Liver (tissue), 9 donors: Measurements from ENCODE around the gene DVL1. TPM values are rescaled to one million over a fixed set of nuclear protein-coding genes. Genes with fewer than 3 reads are reported as not detected.

Experiments used
- DNase-seq: peaks from one replicate; pipeline ENCODE4 v3.0.0-alpha.2; 2017; ENCODE audit warnings: low spot score
- H3K27ac ChIP-seq, 2 donors: one replicate each; pipeline ENCODE4 v1.7.0; 2013; ENCODE audit warnings: inconsistent platforms in 2 of 2, low read length in 2 of 2, control low read depth in 1 of 2, low read depth in 1 of 2, mild to moderate bottlenecking in 1 of 2
- H3K27me3 ChIP-seq, 4 donors: one replicate each; pipeline versions ENCODE4 v1.6.1 to v1.7.0; 2013; ENCODE audit warnings: low read length in 3 of 4, inconsistent platforms in 1 of 4, mild to moderate bottlenecking in 1 of 4, moderate library complexity in 1 of 4; ENCODE audit not compliant: control insufficient read depth in 4 of 4, insufficient read depth in 4 of 4
- H3K36me3 ChIP-seq, 4 donors: one replicate each; pipeline versions ENCODE4 v1.6.1 to v1.7.0; 2013; ENCODE audit warnings: low read length in 3 of 4, mild to moderate bottlenecking in 3 of 4, low read depth in 1 of 4, moderate library complexity in 1 of 4; ENCODE audit not compliant: control insufficient read depth in 4 of 4, insufficient read depth in 3 of 4
- H3K4me1 ChIP-seq, 4 donors: one replicate each; pipeline versions ENCODE4 v1.6.1 to v1.7.0; 2013; ENCODE audit warnings: low read length in 3 of 4, mild to moderate bottlenecking in 3 of 4, moderate library complexity in 1 of 4; ENCODE audit not compliant: control insufficient read depth in 4 of 4, insufficient read depth in 4 of 4
- H3K4me3 ChIP-seq, 3 donors: one replicate each; pipeline versions ENCODE4 v1.6.1 to v1.7.0; 2013; ENCODE audit warnings: low read length in 3 of 3, control low read depth in 1 of 3, low read depth in 1 of 3, mild to moderate bottlenecking in 1 of 3
- H3K9ac ChIP-seq, 2 donors: one replicate each; pipeline ENCODE4 v1.7.0; 2013; ENCODE audit warnings: low read length in 2 of 2, mild to moderate bottlenecking in 2 of 2, moderate library complexity in 2 of 2, control low read depth in 1 of 2, low read depth in 1 of 2
- H3K9me3 ChIP-seq, 4 donors: one replicate each; pipeline versions ENCODE4 v1.6.1 to v1.7.0; 2013; ENCODE audit warnings: low read length in 3 of 4; ENCODE audit not compliant: control insufficient read depth in 4 of 4
- EGR1 ChIP-seq, 2 donors: IDR thresholded peaks; 2 replicates each; pipeline ENCODE4 v1.6.1; 2016 to 2018; ENCODE audit warnings: antibody characterized with exemption in 2 of 2, low read depth in 2 of 2
- FOXA1 ChIP-seq: IDR thresholded peaks from 2 replicates; pipeline ENCODE4 v1.6.1; 2016; ENCODE audit warnings: antibody characterized with exemption
- FOXA2 ChIP-seq: IDR thresholded peaks from 2 replicates; pipeline ENCODE4 v1.6.1; 2016; ENCODE audit warnings: antibody characterized with exemption
- GABPA ChIP-seq, 2 donors: IDR thresholded peaks in 1 of 2; conservative IDR thresholded peaks in 1 of 2; 2 replicates each; pipeline ENCODE4 v1.6.1; 2016; ENCODE audit warnings: antibody characterized with exemption in 2 of 2, mild to moderate bottlenecking in 1 of 2, moderate library complexity in 1 of 2
- HNF4A ChIP-seq, 2 donors: conservative IDR thresholded peaks; 2 replicates each; pipeline ENCODE4 v1.6.1; 2016; ENCODE audit warnings: antibody characterized with exemption in 2 of 2, mild to moderate bottlenecking in 2 of 2
- HNF4G ChIP-seq: IDR thresholded peaks from 2 replicates; pipeline ENCODE4 v1.6.1; 2016; ENCODE audit warnings: antibody characterized with exemption
- JUND ChIP-seq, 2 donors: IDR thresholded peaks; 2 replicates each; pipeline ENCODE4 v1.6.1; 2016; ENCODE audit warnings: antibody characterized with exemption in 2 of 2
- MAX ChIP-seq: IDR thresholded peaks from 2 replicates; pipeline ENCODE4 v1.6.1; 2016; ENCODE audit warnings: antibody characterized with exemption
- NR2F2 ChIP-seq: IDR thresholded peaks from 2 replicates; pipeline ENCODE4 v1.6.1; 2016; ENCODE audit warnings: antibody characterized with exemption
- RAD21 ChIP-seq, 2 donors: IDR thresholded peaks; 2 replicates each; pipeline ENCODE4 v1.6.1; 2016; ENCODE audit warnings: antibody characterized with exemption in 2 of 2, mild to moderate bottlenecking in 2 of 2
- REST ChIP-seq: IDR thresholded peaks from 2 replicates; pipeline ENCODE4 v1.6.1; 2016; ENCODE audit warnings: antibody characterized with exemption, mild to moderate bottlenecking
- SP1 ChIP-seq: IDR thresholded peaks from 2 replicates; pipeline ENCODE4 v1.6.1; 2018; ENCODE audit warnings: antibody characterized with exemption, mild to moderate bottlenecking
- TAF1 ChIP-seq: conservative IDR thresholded peaks from 2 replicates; pipeline ENCODE4 v1.6.1; 2016; ENCODE audit warnings: antibody characterized with exemption, mild to moderate bottlenecking
- YY1 ChIP-seq: IDR thresholded peaks from 2 replicates; pipeline ENCODE4 v1.6.1; 2016; ENCODE audit warnings: antibody characterized with exemption, mild to moderate bottlenecking
- WGBS: extraction: QIAGEN DNeasy Blood & Tissue Kit; methylation state at CpG from one replicate; pipeline ENCODE4 v1.1.7; 2013; 5-methylcytosine and 5-hydroxymethylcytosine counted together
- polyA plus RNA-seq, 2 donors: library from polyadenylated mRNA; stranded (reverse) in 1 of 2; unstranded in 1 of 2; fragments of 200-250 nt in 1 of 2; fragments of >200 nt in 1 of 2; fragmentation: Nextera tagmentation in 1 of 2; extraction: Ambion mirVana in 1 of 2; gene quantifications; one replicate each; pipeline versions ENCODE4 v1.2.1 to v1.2.3, GENCODE V29; 2013 to 2015
- total RNA-seq, 2 donors: library from RNA; depleted of rRNA; stranded (reverse); fragments of >200 nt; gene quantifications; one replicate each; pipeline ENCODE4 v1.2.3, GENCODE V29; 2014
- TF ChIP-seq, protein P1 (sequence below): IDR thresholded peaks from 2 replicates; pipeline ENCODE4 v1.6.1; 2016; ENCODE audit warnings: antibody characterized with exemption
- TF ChIP-seq, protein P2 (sequence below): fragments of 150-350 bp; IDR thresholded peaks from 2 replicates; pipeline ENCODE4 v1.5.1; 2017; ENCODE audit warnings: improper control_type of control experiment, low read depth, low read length; ENCODE audit not compliant: missing input control
- donor health status: healthy.
- donor health status: healthy.
- donor health status: healthy.
- donor health status: healthy.
- donor health status: healthy.

Gene DVL1
- total and polyA plus RNA-seq, 4 donors, result 5.7 to 41.2 (median 24.8) TPM

DNA sequence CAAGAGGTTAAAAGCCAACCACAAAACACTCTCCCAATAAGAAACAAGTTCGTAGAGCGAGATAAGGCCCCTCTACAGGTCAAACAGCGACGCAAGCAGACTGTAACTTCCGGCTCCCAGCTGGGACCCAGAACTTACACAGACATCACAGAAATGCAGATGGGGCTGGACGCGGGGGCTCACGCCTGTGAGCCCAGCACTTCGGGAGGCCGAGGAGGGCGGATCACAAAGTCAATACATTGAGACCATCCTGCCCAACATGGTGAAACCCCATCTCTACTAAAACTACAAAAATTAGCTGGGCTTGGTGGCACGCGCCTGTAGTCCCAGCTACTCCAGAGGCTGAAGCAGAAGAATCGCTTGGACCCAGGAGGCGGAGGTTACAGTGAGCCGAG lies 38.9 kb upstream of the DVL1 start:
- H3K4me1 ChIP-seq, result peaks cover 0 to 10% (median 6%) of the 10 kb centered on the region in 4 donors

DNA sequence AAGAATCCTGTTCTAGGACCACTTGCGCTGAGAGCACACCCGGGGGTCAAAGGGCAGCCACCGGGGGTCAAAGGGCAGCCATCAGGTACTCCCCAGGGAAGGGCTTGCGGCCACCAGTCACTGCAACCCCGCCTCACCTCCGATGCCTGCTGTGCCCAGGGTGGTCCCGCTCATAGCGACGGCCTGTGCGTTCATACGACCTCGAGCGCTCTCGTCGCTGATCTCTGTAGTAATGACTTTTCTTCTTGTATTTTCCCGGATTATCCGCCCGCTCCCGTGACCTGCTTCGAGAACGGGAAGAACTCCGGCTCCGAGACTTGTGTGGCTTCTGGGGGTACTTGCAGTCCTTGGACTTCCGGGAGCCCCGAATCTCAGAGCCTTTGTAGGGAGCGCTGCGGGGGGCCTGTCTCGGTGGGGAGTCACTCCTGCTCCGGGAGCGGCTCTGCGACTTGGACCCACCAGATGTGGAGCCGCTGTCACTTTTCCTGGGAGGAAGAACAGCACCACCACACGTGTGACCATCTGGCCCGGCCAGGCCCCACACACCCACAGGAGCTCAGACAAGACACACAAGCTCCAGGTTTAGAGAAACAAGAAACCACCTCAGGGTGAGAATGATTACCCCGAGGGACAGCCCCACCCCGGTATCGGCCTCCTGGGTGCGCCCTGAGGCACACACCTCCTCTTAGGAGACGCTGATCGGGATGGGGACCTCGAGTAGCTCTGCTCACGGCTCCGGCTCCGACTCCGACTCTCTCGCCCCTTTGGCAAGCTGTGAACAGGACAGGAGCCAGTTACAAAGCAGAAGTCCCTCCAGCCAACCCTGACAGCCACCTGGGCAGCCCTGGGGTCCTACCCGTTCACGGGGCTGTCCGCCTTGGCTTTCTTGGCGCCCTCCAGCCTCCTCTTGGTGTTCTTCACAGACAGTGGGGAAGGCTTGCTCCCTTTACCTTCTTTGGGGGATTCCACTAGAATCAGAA lies 38.2 kb upstream of the DVL1 start:
- DNase-seq, result no peak
- 97% methylated on average over 50 of the region's 50 CpGs for WGBS

More for the DNA sequence above, 38.9 kb upstream of the DVL1 start:
- WGBS, result 97% methylated on average over 16 of the region's 16 CpGs
- DNase-seq, result no peak
- no peak for TF ChIP-seq HNF4A (conservative IDR thresholded peaks at IDR 0.05)
- no peak for TF ChIP-seq HNF4G
- no peak for TF ChIP-seq NR2F2
- TF ChIP-seq, protein P1, sequence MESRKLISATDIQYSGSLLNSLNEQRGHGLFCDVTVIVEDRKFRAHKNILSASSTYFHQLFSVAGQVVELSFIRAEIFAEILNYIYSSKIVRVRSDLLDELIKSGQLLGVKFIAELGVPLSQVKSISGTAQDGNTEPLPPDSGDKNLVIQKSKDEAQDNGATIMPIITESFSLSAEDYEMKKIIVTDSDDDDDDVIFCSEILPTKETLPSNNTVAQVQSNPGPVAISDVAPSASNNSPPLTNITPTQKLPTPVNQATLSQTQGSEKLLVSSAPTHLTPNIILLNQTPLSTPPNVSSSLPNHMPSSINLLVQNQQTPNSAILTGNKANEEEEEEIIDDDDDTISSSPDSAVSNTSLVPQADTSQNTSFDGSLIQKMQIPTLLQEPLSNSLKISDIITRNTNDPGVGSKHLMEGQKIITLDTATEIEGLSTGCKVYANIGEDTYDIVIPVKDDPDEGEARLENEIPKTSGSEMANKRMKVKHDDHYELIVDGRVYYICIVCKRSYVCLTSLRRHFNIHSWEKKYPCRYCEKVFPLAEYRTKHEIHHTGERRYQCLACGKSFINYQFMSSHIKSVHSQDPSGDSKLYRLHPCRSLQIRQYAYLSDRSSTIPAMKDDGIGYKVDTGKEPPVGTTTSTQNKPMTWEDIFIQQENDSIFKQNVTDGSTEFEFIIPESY, result no peak
- TF ChIP-seq REST, result no peak
- no peak for TF ChIP-seq FOXA1
- no peak for TF ChIP-seq JUND (IDR thresholded peaks at IDR 0.05)
- H3K9me3 ChIP-seq, result no peaks in the 10 kb centered on the region
- H3K9ac ChIP-seq, result no peak overlapping the region
- peaks cover 36 to 73% (median 57%) of the 10 kb centered on the region in 4 donors for H3K36me3 ChIP-seq
- no peak overlapping the region for H3K27ac ChIP-seq
- H3K27me3 ChIP-seq, result no peaks in the 10 kb centered on the region
- no peak overlapping the region for H3K4me3 ChIP-seq

More for the DNA sequence above, 38.2 kb upstream of the DVL1 start:
- no peaks in the 10 kb centered on the region for H3K27me3 ChIP-seq
- no peak overlapping the region for H3K9ac ChIP-seq
- TF ChIP-seq NR2F2, result no peak
- no peak for TF ChIP-seq HNF4A (conservative IDR thresholded peaks at IDR 0.05)
- no peak for TF ChIP-seq MAX
- TF ChIP-seq, protein P2, sequence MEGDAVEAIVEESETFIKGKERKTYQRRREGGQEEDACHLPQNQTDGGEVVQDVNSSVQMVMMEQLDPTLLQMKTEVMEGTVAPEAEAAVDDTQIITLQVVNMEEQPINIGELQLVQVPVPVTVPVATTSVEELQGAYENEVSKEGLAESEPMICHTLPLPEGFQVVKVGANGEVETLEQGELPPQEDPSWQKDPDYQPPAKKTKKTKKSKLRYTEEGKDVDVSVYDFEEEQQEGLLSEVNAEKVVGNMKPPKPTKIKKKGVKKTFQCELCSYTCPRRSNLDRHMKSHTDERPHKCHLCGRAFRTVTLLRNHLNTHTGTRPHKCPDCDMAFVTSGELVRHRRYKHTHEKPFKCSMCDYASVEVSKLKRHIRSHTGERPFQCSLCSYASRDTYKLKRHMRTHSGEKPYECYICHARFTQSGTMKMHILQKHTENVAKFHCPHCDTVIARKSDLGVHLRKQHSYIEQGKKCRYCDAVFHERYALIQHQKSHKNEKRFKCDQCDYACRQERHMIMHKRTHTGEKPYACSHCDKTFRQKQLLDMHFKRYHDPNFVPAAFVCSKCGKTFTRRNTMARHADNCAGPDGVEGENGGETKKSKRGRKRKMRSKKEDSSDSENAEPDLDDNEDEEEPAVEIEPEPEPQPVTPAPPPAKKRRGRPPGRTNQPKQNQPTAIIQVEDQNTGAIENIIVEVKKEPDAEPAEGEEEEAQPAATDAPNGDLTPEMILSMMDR, result no peak
- no peak for TF ChIP-seq GABPA (IDR thresholded peaks at IDR 0.05 in 1 of 2, conservative IDR thresholded peaks at IDR 0.05 in 1 of 2)
- no peak for TF ChIP-seq EGR1 (IDR thresholded peaks at IDR 0.05; ENCODE audit: low read depth in 2 of 2)
- no peak for TF ChIP-seq JUND (IDR thresholded peaks at IDR 0.05)
- TF ChIP-seq FOXA2, result no peak
- TF ChIP-seq SP1, result no peak
- TF ChIP-seq YY1, result no peak
- no peak for TF ChIP-seq RAD21 (IDR thresholded peaks at IDR 0.05)
- no peak for TF ChIP-seq TAF1
- H3K4me1 ChIP-seq, result peaks cover 0 to 15% (median 8%) of the 10 kb centered on the region in 4 donors
- no peaks in the 10 kb centered on the region for H3K9me3 ChIP-seq
- H3K36me3 ChIP-seq, result peaks cover 33 to 66% (median 50%) of the 10 kb centered on the region in 4 donors
- H3K27ac ChIP-seq, result no peak overlapping the region
- no peak overlapping the region for H3K4me3 ChIP-seq
